Lung microvascular endothelial cell (primary cell): ENCODE results near the gene CDC42BPB. TPM values are rescaled to one million over a fixed set of nuclear protein-coding genes. Genes with fewer than 3 reads are reported as not detected.

Experiments used
- DNase-seq, 2 donors: peaks; one replicate each; pipeline versions ENCODE4 v3.0.0 to v3.0.0-alpha.2; 2010; ENCODE audit warnings: low read depth in 2 of 2
- total RNA-seq: library from RNA; depleted of rRNA; stranded (reverse); fragments of >200 nt; gene quantifications from 2 replicates; pipeline ENCODE4 v1.2.1, GENCODE V29; 2014

CDC42BPB gene
- total RNA-seq, 1 donor from 2014 or later: 104 TPM

DNA sequence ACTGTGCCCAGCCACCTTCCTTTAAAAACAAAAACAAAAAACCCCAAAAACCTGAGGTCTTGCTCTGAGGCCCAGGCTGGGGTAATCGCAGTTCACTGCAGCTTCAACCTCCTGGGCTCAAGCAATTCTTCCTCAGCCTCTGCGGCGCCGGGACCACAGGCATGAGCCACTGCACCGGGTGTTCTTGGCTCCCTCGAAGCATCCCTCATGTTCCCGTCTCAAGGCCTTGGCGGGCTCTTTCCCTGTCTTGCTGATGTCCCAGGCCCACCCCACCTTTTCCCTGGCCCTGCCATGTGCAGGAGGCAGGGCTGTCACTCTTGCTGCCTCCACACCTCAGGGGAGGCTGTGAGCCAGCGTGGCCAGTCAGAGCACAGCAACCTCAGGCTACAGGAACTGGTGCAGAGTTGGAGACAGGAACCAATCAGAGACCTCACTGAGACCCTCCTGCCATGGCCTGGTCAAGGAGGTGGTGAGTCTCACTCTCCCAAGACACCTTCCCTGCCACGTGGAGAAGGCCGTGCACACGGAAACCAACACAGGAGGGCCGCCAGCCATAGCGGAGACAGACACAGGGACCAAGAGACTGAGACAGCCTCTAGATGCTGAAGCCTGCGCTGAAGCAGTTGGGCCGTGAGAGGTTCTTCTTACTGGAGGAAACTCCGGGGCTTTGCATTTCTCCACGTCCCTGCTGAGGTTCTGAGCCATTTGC is 140.8 kb downstream of the CDC42BPB start:
- DNase-seq: no peak

DNA sequence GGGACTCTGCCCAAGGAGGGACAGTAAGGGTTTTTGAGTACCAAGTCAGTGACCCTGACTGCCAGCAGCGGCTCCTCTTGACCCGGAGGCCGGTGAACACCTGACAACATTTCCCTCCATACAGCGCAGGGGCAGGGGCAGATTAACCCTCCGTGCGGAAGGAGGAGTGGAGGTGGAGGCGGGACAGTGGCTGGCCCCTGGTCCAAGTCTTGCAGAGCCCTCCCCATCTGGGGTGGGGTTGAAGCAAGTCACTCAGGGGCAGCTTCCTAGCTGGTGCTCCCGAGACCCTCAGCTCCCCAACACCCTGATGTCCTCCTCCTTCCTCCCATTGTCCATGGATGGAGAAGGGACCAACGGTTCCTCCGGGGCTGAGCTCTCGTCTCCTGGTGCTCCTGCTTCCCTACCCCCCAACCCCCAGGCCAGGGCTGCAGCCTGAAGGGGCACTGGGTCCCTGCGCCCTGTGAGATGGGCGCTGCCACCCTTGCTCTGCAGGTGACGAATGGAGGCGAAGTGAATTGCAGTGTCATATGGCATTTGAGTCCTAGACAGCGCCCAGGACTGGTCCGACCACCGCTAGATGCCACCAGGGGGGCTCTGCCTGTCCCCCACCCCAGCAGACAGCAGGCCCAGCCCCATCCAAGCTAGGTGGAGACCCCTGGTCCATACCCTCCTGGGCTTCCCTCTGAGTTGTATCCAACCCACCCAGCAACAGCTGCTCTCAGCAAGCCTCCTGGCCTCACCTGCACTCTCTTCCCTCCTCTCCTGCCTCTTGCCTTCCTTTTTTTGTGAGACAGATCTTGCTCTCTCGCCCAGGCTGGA is 141.8 kb downstream of the CDC42BPB start:
- DNase-seq: no peak

DNA sequence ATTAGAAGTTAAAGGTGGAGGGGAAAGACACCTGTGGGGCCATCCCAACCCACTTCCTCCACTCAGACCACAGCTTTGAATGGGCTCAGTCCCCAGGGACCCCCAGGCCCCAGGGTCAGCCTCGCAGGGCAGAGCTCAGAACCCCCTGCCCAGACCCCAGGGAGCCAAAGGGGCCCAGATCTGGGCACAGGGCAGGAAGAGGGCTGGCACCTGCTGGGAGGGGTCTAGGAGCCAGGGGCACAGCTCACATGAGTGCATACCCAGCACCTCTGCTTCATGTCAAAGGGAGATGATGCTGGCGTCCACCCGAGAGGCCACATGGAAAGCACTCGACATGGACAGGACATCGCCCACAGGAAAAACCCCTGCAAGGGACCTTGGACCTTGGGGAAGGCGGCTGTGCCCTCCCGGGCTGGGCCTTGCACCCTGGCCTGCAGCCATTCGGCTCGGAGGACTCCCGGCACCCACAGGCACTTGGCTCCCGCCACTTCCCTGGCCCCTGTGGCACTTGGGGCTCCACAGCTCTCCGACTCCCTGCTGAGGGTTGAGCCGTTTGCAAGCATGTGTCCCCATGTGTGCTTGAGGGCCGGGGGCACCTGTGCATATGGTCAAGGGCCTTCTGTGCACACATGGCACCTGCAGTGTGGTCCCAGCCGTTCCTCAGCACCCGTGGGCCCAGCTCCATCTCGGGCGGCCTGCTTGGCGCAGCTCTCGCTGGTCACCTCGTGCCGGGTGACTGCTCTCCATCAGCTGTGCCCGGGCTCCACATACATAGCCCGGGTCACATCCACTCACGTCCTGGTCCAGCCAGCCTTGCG is 142.7 kb downstream of the CDC42BPB start:
- no peak for DNase-seq

DNA sequence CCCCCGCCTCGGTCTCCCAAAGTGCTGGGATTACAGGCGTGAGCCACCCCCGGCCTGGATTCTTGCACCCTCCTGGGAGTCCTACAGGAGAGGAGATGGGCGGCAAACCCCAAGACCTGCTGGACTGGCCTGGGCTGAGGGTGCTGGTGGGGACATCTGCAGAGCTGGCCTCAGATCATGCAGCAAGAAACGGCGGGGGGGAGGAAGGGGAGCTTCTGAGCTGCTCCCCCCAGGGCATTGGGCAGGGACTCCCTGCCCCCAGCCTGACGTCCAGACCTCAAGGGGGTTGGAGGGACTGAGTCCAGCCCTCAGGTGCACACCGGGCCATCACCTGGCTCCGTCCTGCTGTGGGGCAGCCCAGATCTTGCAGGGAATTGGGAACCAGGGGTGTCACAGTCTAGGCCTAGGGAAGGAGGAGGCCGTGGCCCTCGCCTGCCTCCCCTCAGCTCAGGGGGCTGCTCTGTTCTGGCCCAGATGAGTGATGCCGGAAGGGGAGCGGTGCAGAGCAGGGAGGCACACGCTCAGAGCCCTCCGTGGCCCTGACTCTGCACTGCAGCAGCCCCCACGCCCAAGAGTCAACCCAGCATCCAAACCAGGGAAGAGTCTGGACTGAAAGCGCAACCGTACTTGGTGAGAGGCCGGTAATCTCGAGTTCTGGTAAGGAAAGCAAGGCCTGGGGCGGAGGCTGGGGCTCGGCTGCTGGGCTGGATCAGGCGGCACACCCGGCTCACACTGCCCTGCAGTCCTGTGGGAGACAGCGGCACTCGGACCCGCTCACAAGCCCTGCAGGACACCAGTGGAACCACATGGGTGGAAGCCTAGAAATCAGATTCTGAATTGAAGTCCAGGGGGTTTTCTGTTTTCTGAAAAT is 143.8 kb downstream of the CDC42BPB start:
- DNase-seq: no peak

DNA sequence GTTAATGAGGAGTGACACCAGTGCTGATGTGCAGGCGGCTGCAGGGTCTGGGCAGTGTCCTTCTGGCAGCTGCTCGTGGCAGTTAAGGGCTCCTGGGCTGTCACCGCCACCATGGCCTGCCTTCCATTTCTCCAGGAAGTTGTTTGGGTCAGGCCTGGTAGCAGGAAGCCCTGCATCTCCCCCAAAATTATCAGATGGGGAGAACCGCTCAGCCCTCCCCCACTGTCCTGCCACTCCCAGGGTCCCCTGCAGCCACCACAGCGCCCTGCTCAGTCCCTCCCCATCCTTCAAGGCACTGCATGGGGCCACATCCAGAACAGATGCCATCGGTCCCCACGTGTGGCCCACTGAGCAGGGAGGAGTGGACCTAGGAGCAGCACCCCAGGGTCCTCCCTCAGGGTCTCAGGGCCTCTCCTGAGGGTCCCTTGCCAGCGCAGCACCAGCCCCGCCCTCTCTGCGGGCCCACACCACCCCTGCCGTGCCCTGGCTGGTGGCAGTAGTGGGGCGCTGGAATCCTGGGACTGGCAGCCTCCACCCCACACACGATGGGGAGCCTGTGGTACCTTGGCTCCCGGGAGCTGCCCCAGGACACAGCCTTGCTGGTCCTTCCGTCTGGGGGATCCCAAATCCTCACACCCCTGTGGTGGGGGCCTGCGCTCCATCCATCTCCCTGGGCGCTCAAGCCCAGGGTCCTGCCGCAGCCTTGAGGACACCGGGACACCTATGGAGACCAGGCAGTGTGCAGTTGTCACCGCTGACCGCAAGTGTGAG is 145.2 kb downstream of the CDC42BPB start:
- DNase-seq: no peak

DNA sequence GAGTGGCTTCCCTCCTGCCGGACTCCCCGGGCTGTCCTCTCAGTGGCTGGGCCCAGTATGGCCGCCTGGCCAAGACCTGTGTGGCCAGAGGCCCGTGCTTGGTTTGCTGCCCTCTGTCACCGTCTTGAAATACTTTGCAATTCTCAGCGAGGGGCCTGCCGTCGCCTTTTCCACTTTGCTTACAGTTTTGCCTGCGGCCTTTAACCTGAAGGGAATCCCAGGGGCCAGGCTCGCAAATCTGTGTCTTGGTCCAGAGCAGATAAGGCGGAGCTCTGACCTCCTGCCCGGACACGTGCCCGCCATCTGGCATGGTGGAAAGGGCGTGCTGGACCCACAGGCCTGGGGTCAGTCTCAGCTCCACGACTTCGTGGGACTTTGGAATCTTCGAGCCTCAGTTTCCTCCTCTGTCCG is 145.8 kb downstream of the CDC42BPB start:
- DNase-seq: no peak

DNA sequence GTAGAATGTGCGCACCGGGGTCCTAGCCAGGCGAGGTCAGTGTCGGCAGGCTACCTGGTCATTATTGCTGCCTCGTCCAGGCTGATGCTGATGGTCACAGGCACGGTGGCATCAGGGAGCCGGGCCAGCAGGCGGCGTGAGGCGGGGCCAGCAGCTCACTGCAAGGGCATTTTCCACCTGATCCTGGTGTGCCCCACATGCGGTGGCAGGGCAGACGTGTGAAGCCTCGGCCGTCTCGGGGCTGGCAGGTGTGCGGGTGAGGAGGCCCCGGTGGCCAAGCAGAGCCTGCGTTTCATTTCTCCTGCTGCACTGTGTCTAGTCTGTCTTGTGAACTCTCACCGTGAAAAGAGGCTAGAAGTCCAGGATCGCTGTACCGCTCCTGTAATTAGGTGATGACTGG is 146.9 kb downstream of the CDC42BPB start:
- DNase-seq: no peak

DNA sequence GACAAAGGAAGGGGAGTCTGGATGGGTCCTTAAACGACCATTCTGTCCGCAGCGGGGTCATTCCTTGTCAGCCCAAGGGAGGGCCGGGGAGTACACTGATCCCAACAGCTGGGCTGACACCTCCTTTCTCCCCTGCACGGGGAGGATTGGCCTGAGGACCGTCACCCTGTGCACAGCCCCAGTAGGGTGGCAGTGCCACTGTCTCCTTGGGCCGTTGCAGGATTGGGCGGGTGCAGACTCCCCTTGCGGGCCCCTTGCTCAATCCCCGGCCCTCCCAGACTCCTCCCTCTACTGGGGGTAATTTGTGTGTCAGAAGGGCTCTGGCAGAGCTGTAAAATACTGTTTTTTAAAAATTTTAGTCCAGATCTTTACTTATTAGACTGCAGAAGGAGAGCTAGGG is 147.4 kb downstream of the CDC42BPB start:
- DNase-seq: no peak

DNA sequence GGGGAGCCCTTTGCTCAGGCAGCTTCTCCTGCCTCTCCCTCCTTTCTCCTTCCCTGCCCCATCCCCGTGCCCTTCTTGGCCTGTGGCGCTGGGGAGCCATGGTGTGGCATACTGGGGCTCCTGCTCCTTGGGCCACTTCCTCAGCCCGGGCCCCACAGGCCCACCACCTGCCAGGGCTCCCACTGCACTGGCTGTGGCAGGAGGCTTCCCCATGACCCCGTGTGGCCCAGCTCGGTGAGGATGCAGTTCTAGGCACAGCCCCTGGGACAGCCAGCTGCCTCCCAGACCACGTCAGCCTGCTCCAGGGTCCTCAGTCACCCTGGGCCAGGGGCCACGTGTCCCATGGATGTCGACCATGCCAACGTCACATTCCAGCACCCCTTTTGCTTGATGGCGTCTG is 147.9 kb downstream of the CDC42BPB start:
- no peak for DNase-seq

DNA sequence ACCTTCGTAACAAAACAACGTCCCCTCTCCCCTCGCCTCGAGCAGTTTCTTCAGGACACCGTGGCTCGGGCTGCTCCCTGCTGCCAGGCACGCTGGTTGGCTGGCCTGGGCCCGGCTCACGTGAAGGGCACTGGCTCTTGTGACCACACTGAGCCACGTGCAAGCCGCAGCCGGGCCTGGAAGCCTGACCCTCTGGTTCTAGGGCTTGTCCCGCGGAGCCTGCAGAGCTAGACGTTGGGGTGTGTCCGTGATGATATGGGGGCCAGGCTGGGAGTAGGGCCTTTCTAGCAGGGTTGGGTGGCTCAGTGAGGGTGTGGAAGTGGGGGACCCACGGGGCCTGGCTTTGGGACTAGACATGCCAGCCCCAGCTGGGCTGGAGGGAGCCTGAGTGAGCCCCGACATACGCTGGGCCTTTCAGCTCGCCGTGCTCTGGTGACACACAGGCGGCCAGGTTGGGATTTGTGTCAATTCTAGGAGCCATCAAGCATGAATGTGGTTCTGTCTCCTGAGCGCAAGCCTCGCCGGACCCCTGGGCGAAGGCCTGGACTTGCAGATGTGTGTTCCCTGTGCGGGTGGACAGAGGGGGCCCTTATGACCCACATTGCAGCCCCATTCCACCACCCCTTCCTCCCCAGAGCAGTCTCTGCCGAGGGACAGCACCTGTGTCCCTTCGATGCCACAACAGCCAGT is 148.4 kb downstream of the CDC42BPB start:
- no peak for DNase-seq

DNA sequence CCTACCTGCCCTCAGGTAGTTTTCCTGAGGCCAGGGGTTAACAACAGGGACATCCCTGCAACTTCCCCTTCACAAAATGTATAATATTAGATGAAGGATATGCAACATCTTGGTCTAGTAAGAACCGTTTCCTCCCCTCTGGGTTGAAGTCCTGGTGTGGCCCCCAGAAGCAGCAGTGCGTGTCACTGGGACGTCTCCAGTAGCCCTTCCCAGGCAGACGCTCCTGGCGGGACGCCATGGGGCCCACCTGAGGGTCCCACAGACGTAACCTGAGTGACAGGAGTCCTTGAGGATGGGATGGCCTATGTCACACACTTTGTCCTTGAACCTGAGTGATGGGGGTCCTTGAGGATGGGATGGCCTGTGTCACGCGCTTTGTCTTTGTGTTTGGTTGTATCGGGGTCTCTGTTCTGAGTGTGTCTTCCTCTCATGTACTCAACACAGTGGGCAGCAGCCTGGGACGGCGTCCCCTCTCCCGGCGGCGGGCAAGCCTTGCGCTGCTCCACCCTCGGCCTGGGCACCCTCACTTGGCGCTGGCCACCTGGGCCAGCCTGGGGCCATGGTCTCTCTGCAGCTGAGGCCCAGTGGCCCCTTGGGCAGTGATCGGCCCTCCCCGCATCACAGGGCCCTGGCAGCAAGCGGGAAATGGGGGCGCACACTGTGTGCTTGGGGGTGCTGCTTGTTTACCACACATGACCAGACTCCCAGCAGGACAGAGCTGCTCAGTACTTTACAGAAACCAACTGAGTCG is 149.2 kb downstream of the CDC42BPB start:
- DNase-seq: no peak

DNA sequence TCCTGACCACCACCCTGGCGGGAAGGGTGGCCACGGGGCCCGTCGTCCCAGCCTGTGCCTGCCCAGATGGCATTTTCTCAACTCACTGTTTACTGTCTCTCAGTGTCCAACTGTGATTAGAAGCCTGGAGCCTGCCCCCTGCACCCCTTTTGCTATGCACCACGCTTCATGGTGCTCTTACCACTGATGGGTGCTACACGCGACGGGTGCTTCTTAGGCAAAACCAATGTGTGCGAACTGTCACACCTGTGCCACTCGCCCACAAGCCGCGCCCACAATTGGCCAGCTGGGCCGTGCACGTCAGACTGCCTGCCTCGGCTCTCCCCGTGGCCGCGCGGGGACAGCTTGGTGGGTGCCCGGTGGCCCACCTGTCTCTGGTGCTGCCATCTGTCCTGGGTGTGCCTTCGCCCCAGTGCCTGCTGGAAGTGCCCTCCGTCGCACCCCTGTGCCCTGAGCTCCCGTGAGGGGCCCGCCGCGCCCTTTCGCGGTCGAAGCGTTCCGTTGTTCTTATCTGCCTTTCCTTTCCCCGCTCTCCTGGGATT is 150.0 kb downstream of the CDC42BPB start:
- DNase-seq: no peak

DNA sequence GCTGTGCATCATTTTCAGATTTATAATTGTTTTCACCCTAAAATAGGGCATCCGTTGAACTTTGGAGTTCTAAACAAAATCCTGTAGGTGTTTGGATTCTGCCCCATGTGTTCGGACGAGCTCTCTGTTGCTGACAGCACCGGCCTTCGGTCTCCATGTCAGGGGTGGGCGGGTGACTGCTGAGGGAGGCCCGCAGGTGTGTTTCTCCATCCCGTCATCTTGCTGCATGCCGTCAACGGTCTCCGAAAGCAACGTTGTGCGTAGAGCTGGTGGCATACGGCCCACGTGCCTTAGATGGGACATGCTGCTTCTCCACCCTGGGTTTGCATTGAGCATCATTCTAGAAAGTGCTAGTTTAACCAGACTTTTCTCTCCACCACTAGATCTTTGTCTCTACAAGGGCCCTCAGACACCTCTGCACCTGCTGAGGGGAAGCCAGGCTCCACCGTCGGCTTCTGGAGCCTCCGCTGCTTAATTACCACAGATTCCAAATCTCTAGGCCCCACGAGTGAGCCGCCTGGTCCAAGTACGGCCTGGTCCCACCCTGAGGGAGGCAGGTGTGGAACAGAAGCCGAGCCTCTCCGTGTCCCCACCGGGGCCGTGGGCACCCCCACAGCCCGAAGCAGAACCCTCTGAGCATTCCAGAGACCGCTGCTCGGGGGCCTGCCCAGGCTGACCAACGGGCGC is 150.6 kb downstream of the CDC42BPB start:
- no peak for DNase-seq

DNA sequence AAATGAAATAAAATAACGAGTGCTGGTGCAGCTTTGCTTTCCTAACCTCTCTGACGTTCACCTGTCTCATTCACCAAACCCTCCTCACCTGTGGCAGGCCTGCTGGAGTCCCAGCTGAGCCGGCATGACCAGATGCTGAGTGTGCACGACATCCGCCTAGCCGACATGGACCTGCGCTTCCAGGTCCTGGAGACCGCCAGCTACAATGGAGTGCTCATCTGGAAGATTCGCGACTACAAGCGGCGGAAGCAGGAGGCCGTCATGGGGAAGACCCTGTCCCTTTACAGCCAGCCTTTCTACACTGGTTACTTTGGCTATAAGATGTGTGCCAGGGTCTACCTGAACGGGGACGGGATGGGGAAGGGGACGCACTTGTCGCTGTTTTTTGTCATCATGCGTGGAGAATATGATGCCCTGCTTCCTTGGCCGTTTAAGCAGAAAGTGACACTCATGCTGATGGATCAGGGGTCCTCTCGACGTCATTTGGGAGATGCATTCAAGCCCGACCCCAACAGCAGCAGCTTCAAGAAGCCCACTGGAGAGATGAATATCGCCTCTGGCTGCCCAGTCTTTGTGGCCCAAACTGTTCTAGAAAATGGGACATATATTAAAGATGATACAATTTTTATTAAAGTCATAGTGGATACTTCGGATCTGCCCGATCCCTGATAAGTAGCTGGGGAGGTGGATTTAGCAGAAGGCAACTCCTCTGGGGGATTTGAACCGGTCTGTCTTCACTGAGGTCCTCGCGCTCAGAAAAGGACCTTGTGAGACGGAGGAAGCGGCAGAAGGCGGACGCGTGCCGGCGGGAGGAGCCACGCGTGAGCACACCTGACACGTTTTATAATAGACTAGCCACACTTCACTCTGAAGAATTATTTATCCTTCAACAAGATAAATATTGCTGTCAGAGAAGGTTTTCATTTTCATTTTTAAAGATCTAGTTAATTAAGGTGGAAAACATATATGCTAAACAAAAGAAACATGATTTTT is 151.9 kb downstream of the CDC42BPB start:
- no peak for DNase-seq

DNA sequence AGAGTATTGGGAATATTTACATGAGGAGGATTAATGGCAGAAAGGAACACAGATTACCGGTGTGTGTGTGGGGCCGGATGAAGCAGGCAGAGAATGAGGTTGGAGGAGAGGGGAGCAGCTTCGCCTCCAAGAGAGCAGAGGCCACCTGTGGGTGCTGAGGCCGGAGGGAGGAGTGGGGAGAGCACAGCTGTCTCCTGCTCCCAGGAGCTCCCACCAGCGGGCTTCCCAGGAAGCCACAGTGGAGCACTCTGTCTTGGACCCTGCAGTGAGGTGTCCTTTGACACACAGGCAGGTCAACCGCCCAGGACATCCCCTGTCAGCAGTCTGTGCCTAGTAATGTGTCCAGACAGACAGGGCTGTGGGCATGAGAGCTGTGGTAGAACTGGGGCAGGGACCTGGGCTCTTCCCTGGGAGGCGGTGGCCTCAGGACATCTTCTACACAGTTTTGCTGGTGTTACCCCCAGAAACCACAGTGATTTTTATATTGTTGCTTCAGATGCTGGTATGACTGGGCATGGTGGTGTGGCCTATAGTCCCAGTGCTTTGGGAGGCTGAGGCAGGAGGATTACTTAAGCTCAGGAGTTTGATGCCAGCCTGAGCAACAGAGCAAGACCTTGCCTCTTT is 153.3 kb downstream of the CDC42BPB start:
- no peak for DNase-seq

DNA sequence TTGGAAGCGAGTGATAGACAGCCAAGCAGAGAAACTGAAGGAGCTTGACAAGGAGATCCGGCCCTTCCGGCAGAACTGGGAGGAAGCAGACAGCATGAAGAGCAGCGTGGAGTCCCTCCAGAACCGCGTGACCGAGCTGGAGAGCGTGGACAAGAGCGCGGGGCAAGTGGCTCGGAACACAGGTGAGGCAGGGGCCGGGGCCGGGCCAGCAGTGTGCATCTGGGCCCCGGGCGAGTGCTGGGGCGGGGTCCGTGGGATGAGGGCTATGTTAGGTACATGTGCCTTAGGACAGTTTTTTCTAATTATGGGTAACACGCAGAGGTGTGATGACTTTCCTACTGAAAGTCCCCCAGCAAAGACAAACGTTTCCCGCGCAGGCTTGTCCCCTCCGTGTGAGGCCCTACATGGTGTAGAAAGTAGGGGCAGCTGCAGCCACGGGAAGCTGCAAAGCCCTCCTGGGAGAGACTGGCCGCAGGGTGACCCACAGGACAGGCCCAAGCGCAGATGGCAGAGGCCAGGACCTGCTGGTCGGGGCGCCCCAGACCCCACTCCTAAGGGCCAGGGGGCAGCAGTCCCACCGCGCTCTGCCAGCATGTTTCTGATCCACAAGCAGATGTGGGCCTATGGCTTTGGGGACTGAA is 154.0 kb downstream of the CDC42BPB start:
- DNase-seq: no peak
